ENCODE data around the gene ROBO1.

- TF ChIP-seq CTCF (IDR thresholded peaks at IDR 0.05) (no peak), POLR2A (IDR thresholded peaks at IDR 0.05) (no peak), POLR2AphosphoS5 (IDR thresholded peaks at IDR 0.05) (no peak)
Observed at GRCh38 chr3:78610462-78611125, 1157.2 kb downstream of the ROBO1 start.
